GM06990 (cell line): Measurements from ENCODE around the gene TRMT61A.

ENCODE experiments used
- DNase-seq: peaks from one replicate; pipeline ENCODE4 v3.0.0-alpha.2; 2011; ENCODE audit not compliant: insufficient read length; ENCODE audit errors: extremely low read depth
- H3K27me3 ChIP-seq: replicated peaks from 2 replicates; pipeline ENCODE4 v1.6.0; 2011; ENCODE audit warnings: low read length; ENCODE audit not compliant: control insufficient read depth, insufficient read depth
- H3K36me3 ChIP-seq: 2 replicates; pipeline ENCODE4 v1.5.1; 2011; ENCODE audit warnings: low read length; ENCODE audit not compliant: control insufficient read depth, insufficient read depth
- H3K4me3 ChIP-seq: replicated peaks from 2 replicates; pipeline ENCODE4 v1.5.1; 2011; ENCODE audit warnings: low read depth, mild to moderate bottlenecking, control low read depth, low read length
- CTCF ChIP-seq: IDR thresholded peaks from 2 replicates; pipeline ENCODE4 v1.5.1; 2011; ENCODE audit warnings: low read length, control low read depth, mild to moderate bottlenecking, inconsistent platforms; ENCODE audit not compliant: insufficient read depth, poor library complexity, severe bottlenecking

Gene TRMT61A

GRCh38 chr14:103496776-103497175 lies 32.2 kb upstream of the TRMT61A start:
- TF ChIP-seq CTCF, result no peak
- H3K27me3 ChIP-seq, result no peaks in the 10 kb centered on the region
- H3K36me3 ChIP-seq, result peaks cover 18% of the 10 kb centered on the region
- no peak for DNase-seq
- no peak overlapping the region for H3K4me3 ChIP-seq

- no peak for DNase-seq
- H3K27me3 ChIP-seq, result no peaks in the 10 kb centered on the region
- H3K4me3 ChIP-seq, result no peak overlapping the region
- H3K36me3 ChIP-seq, result peaks cover 25% of the 10 kb centered on the region
- no peak for TF ChIP-seq CTCF
These were observed 29.3 kb upstream of the TRMT61A start for GRCh38 chr14:103499709-103500108.

GRCh38 chr14:103500148-103500990 lies 28.6 kb upstream of the TRMT61A start:
- peak; percentile 98 for TF ChIP-seq CTCF
- Histone ChIP-seq H3K36me3 (peaks cover 31% of the 10 kb centered on the region), H3K4me3 (no peak overlapping the region), H3K27me3 (no peaks in the 10 kb centered on the region)
- DNase-seq, result no peak

GRCh38 chr14:103501041-103501870 lies 27.7 kb upstream of the TRMT61A start:
- Histone ChIP-seq H3K36me3 (peaks cover 33% of the 10 kb centered on the region), H3K27me3 (no peaks in the 10 kb centered on the region), H3K4me3 (no peak overlapping the region)
- DNase-seq, result no peak
- no peak for TF ChIP-seq CTCF

GRCh38 chr14:103501921-103502669 lies 26.9 kb upstream of the TRMT61A start:
- no peak for TF ChIP-seq CTCF

More at GRCh38 chr14:103501921-103502669, 26.9 kb upstream of the TRMT61A start:
- Histone ChIP-seq H3K27me3 (no peaks in the 10 kb centered on the region), H3K36me3 (peaks cover 33% of the 10 kb centered on the region), H3K4me3 (no peak overlapping the region)
- no peak for DNase-seq
